Measurements from ENCODE around the gene EZR.

- TF ChIP-seq CTCF (conservative IDR thresholded peaks at IDR 0.05 in 1 of 2, IDR thresholded peaks at IDR 0.05 in 1 of 2; ENCODE audit: extremely low read depth in 1 of 2, insufficient read depth in 1 of 2, low read depth in 1 of 2, low read length in 2 of 2): no peak
- no peak for TF ChIP-seq EZH2 (IDR thresholded peaks at IDR 0.05; ENCODE audit: borderline replicate concordance, low read length)
These were observed 49.3 kb downstream of the EZR start for GRCh38 chr6:158769771-158770432.
